ENCODE measurements around the gene PARD3. TPM values are rescaled to one million over a fixed set of nuclear protein-coding genes. Genes with fewer than 3 reads are reported as not detected.
A peak's percentile ranks its signal among the peaks of the same experiment; 100 is the strongest.

Gene PARD3
- total RNA-seq, 4 donors from 2014 or later = 98.9 to 122 (median 105) TPM

- H3K27me3 ChIP-seq = no peaks in the 10 kb centered on the region
- peak; percentile 45 for DNase-seq (ENCODE audit: extremely low spot score)
- peaks cover 0 to 2% (median 0%) of the 10 kb centered on the region in 4 donors for H3K36me3 ChIP-seq
- intact Hi-C loops (cut with DNase I) = no loop called here
- no peak overlapping the region for H3K27ac ChIP-seq (replicated peaks in 1 of 4)
- 90% methylated on average over 13 of the region's 13 CpGs for WGBS
- H3K4me1 ChIP-seq = peaks cover 7 to 46% (median 27%) of the 10 kb centered on the region in 4 donors
- no peaks in the 10 kb centered on the region for H3K9me3 ChIP-seq
- TF ChIP-seq EP300 (IDR thresholded peaks at IDR 0.05) (no peak), CTCF (IDR thresholded peaks at IDR 0.05) (no peak), POLR2A (IDR thresholded peaks at IDR 0.05; ENCODE audit: low read depth) (no peak), POLR2AphosphoS5 (IDR thresholded peaks at IDR 0.05) (no peak)
- no peak overlapping the region for H3K4me3 ChIP-seq
Measured at GRCh38 chr10:34690383-34691049, 124.6 kb downstream of the PARD3 start.

GRCh38 chr10:34689053-34689452 is 126.0 kb downstream of the PARD3 start:
- Histone ChIP-seq H3K4me3 (no peak overlapping the region), H3K4me1 (peaks cover 7 to 45% (median 26%) of the 10 kb centered on the region in 4 donors), H3K36me3 (no peaks in the 10 kb centered on the region), H3K27me3 (no peaks in the 10 kb centered on the region), H3K27ac (replicated peaks in 1 of 4) (no peak overlapping the region), H3K9me3 (no peaks in the 10 kb centered on the region)
- 40% methylated on average over 8 of the region's 8 CpGs for WGBS
- TF ChIP-seq CTCF (IDR thresholded peaks at IDR 0.05) = no peak
- TF ChIP-seq EP300 (IDR thresholded peaks at IDR 0.05) = no peak
- TF ChIP-seq POLR2AphosphoS5 (IDR thresholded peaks at IDR 0.05) = no peak
- no peak for TF ChIP-seq POLR2A (IDR thresholded peaks at IDR 0.05; ENCODE audit: low read depth)
- peak; percentile 64 for DNase-seq (ENCODE audit: extremely low spot score)
- intact Hi-C loops (cut with DNase I) = no loop called here

GRCh38 chr10:34687434-34688210 is 127.5 kb downstream of the PARD3 start:
- TF ChIP-seq POLR2AphosphoS5 (IDR thresholded peaks at IDR 0.05) (no peak), CTCF (IDR thresholded peaks at IDR 0.05) (no peak), EP300 (IDR thresholded peaks at IDR 0.05) (no peak), POLR2A (IDR thresholded peaks at IDR 0.05; ENCODE audit: low read depth) (no peak)
- peak overlapping the region in 1 of 4 donors; percentile 6 for H3K27ac ChIP-seq (replicated peaks in 1 of 4)
- intact Hi-C loops (cut with DNase I) = no loop called here

GRCh38 chr10:34682580-34682979 is 132.5 kb downstream of the PARD3 start:
- Histone ChIP-seq H3K27ac (replicated peaks in 1 of 4) (no peak overlapping the region), H3K27me3 (no peaks in the 10 kb centered on the region), H3K4me3 (no peak overlapping the region), H3K36me3 (no peaks in the 10 kb centered on the region), H3K9me3 (no peaks in the 10 kb centered on the region), H3K4me1 (peaks cover 4 to 30% (median 9%) of the 10 kb centered on the region in 4 donors)
- DNase-seq (ENCODE audit: extremely low spot score) = no peak
- WGBS = 94% methylated on average over 7 of the region's 7 CpGs
- intact Hi-C loops (cut with DNase I) = no loop called here
- TF ChIP-seq CTCF (IDR thresholded peaks at IDR 0.05) (no peak), EP300 (IDR thresholded peaks at IDR 0.05) (no peak), POLR2AphosphoS5 (IDR thresholded peaks at IDR 0.05) (no peak), POLR2A (IDR thresholded peaks at IDR 0.05; ENCODE audit: low read depth) (no peak)

More at GRCh38 chr10:34687434-34688210, 127.5 kb downstream of the PARD3 start:
- DNase-seq (ENCODE audit: extremely low spot score) = peak; percentile 68
- 85% methylated on average over 11 of the region's 11 CpGs for WGBS
- Histone ChIP-seq H3K27me3 (no peaks in the 10 kb centered on the region), H3K4me3 (no peak overlapping the region), H3K4me1 (peaks cover 7 to 52% (median 31%) of the 10 kb centered on the region in 4 donors), H3K9me3 (no peaks in the 10 kb centered on the region), H3K36me3 (no peaks in the 10 kb centered on the region)
